NCI-H226 (cell line): ENCODE data around the gene KLC1.

Experiments used
- DNase-seq: peaks from one replicate; pipeline ENCODE4 v3.0.0-alpha.2; 2015

Gene KLC1

DNA sequence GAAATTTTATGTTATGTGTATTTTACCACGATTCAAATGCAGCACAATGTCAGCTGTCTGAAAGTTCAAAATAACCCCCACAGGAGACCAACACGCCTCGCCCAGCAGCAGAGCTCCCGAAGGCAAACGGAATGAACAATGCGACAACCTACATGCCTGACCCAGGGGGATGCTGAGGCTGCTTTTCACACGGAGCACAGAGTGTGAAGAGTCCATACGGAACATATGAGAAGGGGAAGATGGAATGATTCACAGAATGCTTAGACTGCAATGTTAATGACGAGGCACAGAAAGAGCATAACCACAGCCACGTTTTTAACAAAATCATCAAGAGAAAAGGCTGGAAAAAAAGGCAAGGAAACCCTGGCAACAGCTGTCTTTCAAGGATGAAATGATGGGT, 109.2 kb downstream of the KLC1 start:
- no peak for DNase-seq

DNA sequence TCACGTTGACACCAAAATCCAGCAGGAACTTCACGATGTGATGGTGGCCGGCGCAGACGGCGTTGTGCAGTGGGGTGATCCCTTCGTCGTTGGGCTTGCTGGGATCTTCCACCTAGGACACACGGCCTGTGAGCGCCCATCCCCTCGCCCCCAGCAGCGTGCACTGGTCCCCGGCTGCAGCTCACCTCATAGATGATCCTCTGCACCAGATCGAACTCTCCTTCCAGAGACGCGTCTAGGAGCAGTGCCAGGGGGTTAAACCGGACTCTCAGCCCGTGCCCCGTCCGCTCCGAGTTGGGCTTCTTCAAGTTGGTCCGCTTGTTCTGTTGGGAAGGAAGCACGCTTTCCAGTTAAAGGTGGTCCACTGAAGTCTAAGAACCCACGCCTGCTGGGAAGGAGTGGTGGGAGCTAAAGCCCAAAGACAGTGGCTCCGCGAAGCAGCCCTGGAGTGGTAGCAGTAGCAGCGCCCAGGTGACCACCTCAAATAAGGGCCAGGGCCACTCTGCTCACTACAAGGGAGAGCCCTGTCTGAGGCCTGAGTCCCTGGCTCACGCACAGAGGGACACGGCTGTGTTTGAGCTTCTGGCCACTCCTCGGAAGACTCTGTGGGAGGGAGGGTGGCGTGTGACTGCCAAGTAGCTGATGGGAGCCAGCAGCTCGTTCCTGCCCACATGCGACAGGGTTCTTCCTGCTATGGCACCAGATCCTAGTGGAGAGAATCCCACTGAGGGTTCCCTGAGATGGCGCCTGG, 109.9 kb downstream of the KLC1 start:
- no peak for DNase-seq

DNA sequence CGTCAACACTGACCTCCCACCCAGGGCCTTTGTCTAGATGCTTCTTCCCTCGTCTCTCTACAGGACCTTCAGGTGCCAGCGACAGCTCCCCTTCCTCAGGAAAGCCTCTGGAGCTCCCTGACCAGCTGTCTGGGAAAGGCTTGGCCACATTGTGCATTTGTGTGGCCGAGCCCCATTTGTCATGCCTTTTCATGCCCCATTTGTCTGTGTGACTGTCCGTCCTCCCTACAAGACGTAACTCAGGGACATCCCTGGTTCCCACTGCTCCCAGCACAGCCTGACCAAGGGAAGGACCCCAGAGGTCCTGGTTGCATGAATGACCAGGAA, 110.4 kb downstream of the KLC1 start:
- DNase-seq, result no peak

DNA sequence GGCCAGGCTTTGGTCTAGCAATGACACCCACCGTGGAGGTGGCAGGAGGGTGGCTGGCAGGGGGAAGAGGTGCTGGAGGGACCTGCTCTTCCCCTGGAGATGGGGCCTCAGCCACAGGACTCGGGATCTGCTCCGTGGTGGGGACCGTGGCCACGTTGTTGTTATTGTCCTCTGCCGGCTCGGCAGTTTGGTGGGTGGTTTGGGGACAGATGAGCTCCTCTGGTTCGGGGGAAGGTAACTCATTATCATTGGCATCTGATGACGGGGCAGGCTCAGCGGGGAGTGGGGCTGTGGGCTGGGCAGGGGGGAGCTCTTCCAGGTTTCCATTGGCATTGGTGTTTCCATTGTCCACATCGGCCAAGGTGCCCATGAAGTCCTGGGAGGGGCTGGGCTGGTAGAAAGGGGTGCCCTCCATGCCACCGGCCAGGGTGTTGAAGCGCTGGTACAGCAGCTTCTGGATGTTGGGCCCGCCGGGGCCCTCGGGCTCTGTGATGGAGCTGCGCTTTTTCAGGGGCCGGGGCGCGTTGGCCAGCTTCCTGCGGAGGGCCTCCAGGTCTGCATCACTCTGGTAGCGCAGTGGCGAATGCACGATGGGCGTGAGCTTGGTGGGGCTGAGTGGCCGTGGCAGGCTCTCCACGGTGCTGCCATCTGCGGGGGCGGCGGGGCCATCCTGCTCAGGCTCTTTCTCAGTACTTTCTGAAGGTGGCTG, 110.9 kb downstream of the KLC1 start:
- no peak for DNase-seq

DNA sequence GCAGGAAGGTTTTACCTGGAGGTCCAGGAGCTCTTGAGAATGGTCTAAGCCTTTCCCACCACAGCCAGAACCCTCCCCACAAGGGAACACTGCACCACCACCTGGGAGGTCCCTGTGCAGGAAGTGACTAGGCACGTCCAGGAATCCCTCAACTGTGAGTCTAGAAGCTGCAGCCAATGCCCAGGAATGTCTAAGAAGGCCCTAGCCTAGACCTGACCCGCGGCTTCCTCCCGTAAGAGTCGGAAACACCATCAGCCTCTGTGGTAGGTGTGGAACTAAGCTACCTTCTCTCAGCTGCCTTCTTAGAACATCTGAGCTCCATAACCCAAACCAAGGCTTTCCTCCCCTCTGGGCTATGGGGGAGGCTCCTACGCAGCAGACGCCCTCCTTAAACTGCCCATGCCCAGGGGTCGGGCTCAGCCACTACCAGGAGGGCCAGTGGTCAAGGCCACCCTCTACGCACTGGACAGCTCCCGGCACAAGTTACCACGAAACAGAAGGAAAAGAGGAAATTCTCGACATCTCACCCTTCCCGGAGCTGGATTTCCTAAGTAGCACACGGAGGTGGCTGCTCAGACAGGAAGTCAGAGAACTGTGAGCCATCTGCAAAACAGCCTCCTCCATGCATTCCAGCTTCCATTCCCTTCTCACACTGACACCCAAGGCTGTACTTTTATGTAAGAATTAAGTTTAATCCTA, 112.1 kb downstream of the KLC1 start:
- no peak for DNase-seq

DNA sequence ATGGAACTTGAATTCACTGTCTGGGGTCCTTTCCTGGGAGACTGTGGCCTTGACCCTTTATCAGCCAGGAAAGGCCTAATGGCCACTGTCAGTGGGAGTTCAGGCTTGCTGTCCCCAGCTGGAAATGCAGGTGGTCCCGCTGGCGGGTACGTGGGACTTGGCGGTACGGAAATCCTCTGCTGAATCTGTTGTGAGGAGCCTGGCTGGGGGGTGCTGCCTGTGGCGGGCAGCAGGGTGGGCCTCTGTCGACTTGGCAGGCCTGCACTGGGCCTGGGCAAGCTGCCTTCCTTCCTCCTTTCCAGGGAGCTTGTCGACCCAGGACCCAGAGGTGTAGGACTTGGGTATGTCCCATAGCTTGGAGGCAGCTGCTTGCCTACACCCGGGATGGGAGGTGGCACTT, 112.9 kb downstream of the KLC1 start:
- no peak for DNase-seq

DNA sequence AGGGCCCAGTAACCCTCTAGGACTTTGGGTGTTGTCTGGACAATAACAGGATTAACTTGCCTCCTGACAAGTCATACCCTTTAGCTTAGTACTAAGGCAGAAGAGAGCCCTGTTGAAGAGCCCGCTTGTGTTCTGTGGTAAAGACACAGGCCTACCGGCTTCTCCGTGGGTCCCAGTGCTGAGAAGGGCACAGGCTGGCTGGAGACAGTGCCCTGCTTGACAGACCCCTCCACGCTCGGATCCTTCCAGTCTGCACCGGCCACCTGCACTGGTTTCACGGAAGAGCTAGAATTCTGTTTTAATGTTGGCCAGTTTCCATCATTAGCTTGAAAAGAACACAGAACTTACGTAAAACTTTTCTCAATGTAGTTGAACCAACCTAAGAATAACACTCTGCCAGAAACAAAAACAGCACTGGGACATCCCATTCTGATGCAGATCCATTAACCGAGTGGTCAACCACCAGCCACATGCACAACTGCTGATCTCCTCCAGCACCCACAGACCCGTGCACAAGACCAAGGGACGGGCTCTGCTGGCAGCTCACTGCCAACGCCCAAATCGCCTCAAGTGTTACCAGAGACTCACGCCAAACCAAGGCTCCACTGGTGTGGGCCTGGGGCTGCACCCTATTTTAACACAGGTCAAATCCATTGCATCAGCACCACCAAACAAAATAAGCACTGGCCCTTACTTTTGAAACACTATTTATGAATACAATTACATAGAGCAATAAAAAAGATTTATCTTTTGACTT, 113.7 kb downstream of the KLC1 start:
- DNase-seq, result no peak

DNA sequence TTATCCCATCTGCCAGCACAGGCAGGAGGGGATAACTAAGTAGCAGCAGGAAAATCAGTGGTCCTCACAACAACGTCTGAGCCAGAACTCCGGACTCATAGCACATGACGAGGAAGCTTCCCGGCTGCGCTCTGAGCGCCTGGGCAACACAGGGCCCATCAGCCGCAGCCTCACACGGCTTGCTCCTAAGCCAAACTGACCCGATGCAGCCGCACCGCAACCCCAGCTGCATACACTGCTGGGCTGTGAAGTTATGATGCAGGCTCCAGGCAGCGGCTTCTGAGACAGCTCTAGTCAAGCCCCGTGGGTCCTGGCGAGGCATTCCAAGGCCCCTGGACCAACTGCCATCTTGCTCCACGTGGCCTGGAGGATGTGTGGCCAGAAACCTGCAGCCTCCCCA, 114.7 kb downstream of the KLC1 start:
- no peak for DNase-seq

DNA sequence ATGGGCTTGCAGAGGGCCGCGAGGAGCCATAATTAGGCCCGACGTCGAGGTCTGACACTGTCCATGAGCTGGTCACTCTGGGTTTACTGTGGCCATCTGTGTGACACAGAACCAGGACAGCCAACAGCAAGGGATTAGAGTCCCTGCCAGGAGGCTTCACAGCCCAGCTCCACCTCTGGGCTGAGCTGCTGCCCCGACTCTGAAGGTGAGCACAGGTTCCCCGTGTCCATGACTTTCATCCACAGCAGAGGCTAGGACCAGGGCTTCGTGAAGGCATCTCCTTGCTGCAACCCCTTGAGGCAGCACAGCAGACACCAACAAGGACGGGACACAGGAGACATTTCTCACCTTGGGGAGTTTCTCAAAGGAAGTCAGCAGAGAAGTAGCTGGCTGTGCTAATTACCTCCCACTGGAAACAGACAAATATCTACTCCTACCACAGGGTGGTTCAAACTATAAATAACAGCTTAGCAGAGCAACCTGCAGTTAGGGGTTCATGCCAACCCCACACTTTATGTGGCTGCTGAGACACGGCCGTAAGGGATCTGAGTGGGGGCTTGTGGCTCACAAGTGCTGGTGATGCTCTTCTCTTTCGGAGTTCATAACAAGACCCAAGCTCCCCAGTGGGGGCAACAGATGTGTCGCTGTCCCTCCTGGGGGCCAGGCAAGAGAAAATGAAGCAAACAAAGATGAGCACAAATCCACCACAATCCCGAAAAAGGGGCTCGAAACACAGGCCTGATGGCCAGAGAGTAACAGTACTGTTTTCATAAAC, 115.8 kb downstream of the KLC1 start:
- DNase-seq, result no peak

DNA sequence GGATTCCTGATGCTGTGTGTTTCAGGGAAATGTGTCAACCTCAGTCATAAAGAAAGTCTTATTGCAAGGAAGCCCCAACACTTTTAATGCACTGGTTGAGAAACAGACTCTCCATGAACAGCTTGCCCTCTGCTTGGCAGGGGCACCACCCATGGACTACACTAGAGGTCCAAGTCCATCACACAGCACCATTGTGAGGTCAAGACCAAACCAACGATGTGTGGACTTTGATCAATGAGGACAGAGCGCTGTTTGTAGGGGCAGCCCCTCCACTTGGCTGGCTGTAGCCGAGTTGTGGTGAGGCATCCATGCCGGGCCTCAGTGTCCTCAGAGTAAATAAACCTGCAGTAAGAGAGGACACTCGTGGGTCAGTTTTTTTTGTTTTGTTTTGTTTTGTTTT, 116.4 kb downstream of the KLC1 start:
- DNase-seq, result no peak

DNA sequence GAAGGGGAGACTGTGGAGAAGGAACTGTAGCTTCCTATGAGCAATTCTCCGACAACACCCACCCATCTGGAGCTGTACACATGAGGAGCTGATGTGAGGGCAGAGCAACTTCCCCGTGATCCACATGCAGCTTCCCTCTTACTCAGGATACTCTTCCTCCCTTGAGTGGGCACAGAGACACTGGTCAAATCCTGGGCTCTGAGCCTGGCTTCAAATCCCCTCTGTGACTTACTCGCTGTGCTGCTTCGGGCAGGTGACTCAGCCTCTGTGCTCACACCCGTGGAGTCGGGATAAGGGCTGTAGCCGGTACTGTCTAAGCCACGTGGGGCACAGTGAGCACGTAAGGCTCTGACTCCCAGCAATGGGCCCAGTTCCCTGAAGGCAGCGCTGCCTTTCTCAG, 117.7 kb downstream of the KLC1 start:
- no peak for DNase-seq

DNA sequence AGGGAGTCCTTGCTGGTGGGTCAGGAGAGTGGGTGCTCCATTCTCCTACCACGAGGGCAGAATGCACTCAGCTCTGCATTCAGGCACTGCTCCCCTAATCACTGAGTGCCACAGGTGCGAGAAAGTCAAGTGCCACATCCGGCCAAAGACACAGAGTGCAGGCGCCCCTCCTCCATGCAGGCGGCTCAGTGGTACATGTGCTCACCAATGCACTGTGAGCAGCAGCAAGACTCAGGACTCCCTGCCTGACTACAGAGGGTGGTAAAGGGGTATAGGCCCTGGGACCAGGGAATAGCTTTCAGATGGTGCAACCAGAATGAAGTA, 119.5 kb downstream of the KLC1 start:
- DNase-seq, result no peak

DNA sequence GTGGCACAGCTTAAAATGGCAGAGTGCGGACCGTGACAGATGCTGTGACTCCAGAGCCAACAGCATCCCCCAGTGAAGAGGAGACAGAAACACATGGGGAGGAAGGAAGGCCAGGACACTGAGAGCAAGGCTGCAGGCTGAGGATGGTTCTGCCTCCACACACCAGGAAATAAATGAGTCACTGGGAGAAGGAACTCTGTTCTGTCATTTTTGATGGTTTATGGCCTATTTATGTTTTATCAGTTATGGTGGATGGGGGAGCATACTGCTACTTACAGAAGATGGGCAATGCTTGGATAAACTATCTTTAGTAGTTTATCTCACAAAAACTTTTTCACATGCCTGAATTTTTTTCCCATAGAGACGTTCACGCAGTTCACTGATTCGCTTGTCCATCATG, 120.4 kb downstream of the KLC1 start:
- no peak for DNase-seq

DNA sequence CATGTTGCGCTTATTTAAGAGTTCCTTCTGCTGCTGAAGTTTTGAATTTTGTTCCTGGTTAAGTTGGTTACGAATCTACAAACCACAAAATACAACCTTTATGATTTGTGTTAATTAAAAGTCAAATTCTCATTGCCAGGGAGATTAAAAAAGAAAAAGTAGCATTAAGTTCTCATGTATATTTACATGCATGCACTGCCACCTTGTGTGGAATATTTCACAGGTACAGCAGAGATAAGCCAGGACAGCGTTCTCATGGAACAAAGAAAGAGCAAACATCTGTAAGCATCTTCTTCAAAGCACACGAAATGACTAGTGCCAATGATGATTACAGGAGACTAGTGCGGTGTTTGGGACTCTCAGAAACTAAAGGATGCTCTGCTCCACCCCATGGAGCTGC, 120.8 kb downstream of the KLC1 start:
- DNase-seq, result no peak
